Activated naive CD8-positive, alpha-beta T cell (primary cell): ENCODE measurements around the gene ZBTB40.

Experiments used
- H3K27ac Mint-ChIP-seq: one replicate; pipeline ENCODE4 v1.8.0; 2021; ENCODE audit warnings: mixed read lengths
- H3K27me3 Mint-ChIP-seq: one replicate; pipeline ENCODE4 v1.8.0; 2021; ENCODE audit warnings: mixed read lengths
- H3K36me3 Mint-ChIP-seq: one replicate; pipeline ENCODE4 v1.8.0; 2021; ENCODE audit warnings: mixed read lengths
- H3K4me1 Mint-ChIP-seq: one replicate; pipeline ENCODE4 v1.8.0; 2021; ENCODE audit warnings: low read depth, mixed read lengths
- H3K4me3 Mint-ChIP-seq: one replicate; pipeline ENCODE4 v1.8.0; 2021; ENCODE audit warnings: mild to moderate bottlenecking, mixed read lengths
- H3K9me3 Mint-ChIP-seq: one replicate; pipeline ENCODE4 v1.8.0; 2021; ENCODE audit warnings: low read depth, mixed read lengths

The ZBTB40 gene

GRCh38 chr1:22451702-22452480 is at the start of gene ZBTB40:
Gene ZBTB40 (plus strand): TSS chr1:22451851. CDS start chr1:22489949, 38,098 bp downstream.
- Mint-ChIP-seq H3K9me3 (no peaks in the 10 kb centered on the region), H3K27me3 (no peaks in the 10 kb centered on the region), H3K36me3 (peaks cover 5% of the 10 kb centered on the region), H3K27ac (peak within 1 kb of the TSS; percentile 91), H3K4me3 (peak within 1 kb of the TSS; percentile 96), H3K4me1 (peaks cover 44% of the 10 kb centered on the region)

GRCh38 chr1:22402356-22403053 is 49.1 kb upstream of the ZBTB40 start:
- peaks cover 25% of the 10 kb centered on the region for H3K4me1 Mint-ChIP-seq
- H3K9me3 Mint-ChIP-seq: no peaks in the 10 kb centered on the region
- H3K4me3 Mint-ChIP-seq: no peak overlapping the region
- peaks cover 45% of the 10 kb centered on the region for H3K27me3 Mint-ChIP-seq
- no peak overlapping the region for H3K27ac Mint-ChIP-seq
- no peaks in the 10 kb centered on the region for H3K36me3 Mint-ChIP-seq

DNA sequence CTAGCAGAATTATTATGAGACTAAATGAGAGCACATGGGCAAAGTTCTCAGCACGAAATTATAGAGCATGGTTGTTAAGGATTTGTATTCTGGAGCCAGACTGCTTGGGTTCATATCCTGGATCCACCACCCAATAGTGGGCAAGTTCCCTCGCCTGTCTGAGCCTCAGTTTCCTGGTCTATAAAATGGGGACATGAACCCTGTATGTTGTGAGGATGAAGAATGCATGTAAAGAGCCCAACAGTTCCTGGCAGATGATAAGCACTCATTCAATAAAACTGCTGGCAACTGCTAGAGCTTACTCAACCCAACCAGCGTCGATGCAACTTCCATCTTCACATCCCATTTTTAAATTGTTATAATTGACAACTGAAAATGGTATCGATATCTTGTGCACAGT is 47.2 kb upstream of the ZBTB40 start:
- Mint-ChIP-seq H3K27me3 (peaks cover 37% of the 10 kb centered on the region), H3K4me1 (peaks cover 5% of the 10 kb centered on the region), H3K9me3 (no peaks in the 10 kb centered on the region), H3K4me3 (no peak overlapping the region), H3K36me3 (no peaks in the 10 kb centered on the region), H3K27ac (no peak overlapping the region)

GRCh38 chr1:22406722-22407495 is 44.7 kb upstream of the ZBTB40 start:
- H3K36me3 Mint-ChIP-seq: no peaks in the 10 kb centered on the region
- H3K4me1 Mint-ChIP-seq: no peaks in the 10 kb centered on the region
- no peak overlapping the region for H3K4me3 Mint-ChIP-seq
- peaks cover 25% of the 10 kb centered on the region for H3K27me3 Mint-ChIP-seq
- peak overlapping the region; percentile 17 for H3K27ac Mint-ChIP-seq
- H3K9me3 Mint-ChIP-seq: no peaks in the 10 kb centered on the region

GRCh38 chr1:22408230-22408629 is 43.4 kb upstream of the ZBTB40 start:
- Mint-ChIP-seq H3K4me3 (no peak overlapping the region), H3K4me1 (no peaks in the 10 kb centered on the region), H3K27me3 (peaks cover 19% of the 10 kb centered on the region), H3K27ac (no peak overlapping the region), H3K36me3 (no peaks in the 10 kb centered on the region), H3K9me3 (no peaks in the 10 kb centered on the region)

- Mint-ChIP-seq H3K4me1 (no peaks in the 10 kb centered on the region), H3K27me3 (peaks cover 13% of the 10 kb centered on the region), H3K36me3 (no peaks in the 10 kb centered on the region), H3K27ac (no peak overlapping the region), H3K9me3 (no peaks in the 10 kb centered on the region), H3K4me3 (no peak overlapping the region)
These were observed 41.2 kb upstream of the ZBTB40 start for GRCh38 chr1:22410401-22410800.

- peaks cover 13% of the 10 kb centered on the region for H3K27me3 Mint-ChIP-seq
- H3K27ac Mint-ChIP-seq: no peak overlapping the region
These were observed 40.6 kb upstream of the ZBTB40 start for GRCh38 chr1:22410928-22411495.

DNA sequence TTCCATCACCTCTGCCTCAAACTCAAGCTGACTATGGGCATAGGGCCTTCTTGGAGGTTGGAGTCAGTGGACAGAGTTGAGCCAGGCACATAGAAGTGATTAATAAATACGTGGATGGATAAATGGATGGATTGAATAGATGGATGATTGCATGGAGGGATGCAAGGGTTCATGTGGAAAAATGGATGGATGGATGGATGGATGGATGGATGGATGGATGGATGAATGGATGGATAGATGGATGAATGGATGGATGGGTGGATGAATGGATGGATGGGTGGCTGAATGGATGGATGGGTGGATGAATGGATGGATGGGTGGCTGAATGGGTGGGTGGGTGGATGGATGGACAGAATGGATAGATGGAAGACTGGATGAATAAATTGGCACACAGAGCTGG is 40.1 kb upstream of the ZBTB40 start:
- no peaks in the 10 kb centered on the region for H3K4me1 Mint-ChIP-seq
- peaks cover 13% of the 10 kb centered on the region for H3K27me3 Mint-ChIP-seq
- no peak overlapping the region for H3K27ac Mint-ChIP-seq
- H3K9me3 Mint-ChIP-seq: no peaks in the 10 kb centered on the region
- H3K4me3 Mint-ChIP-seq: no peak overlapping the region
- H3K36me3 Mint-ChIP-seq: no peaks in the 10 kb centered on the region

More at GRCh38 chr1:22410928-22411495, 40.6 kb upstream of the ZBTB40 start:
- Mint-ChIP-seq H3K4me3 (no peak overlapping the region), H3K4me1 (no peaks in the 10 kb centered on the region), H3K9me3 (no peaks in the 10 kb centered on the region), H3K36me3 (no peaks in the 10 kb centered on the region)

GRCh38 chr1:22412932-22413727 is 38.5 kb upstream of the ZBTB40 start:
- no peak overlapping the region for H3K4me3 Mint-ChIP-seq
- no peaks in the 10 kb centered on the region for H3K4me1 Mint-ChIP-seq
- H3K9me3 Mint-ChIP-seq: no peaks in the 10 kb centered on the region
- H3K27ac Mint-ChIP-seq: no peak overlapping the region
- H3K36me3 Mint-ChIP-seq: no peaks in the 10 kb centered on the region
- peaks cover 14% of the 10 kb centered on the region for H3K27me3 Mint-ChIP-seq

DNA sequence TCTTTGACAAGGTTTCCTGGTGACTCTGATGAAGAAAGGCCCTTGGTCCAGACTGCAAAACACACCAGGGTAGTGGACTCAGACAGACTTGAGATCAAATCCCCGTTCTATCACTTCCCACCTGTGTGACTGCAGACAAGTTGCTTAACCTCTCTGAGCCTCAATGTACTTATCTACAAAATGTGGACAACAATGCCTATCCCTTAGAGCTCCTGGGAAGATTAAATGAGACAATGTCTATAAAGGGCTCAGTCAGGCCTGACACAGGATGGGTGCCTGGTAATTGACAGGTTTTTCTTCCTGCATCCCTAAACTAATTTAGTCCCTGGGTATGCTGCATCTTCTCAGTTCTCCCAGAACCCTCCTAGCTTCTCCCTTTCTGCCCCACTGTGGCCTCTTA is 37.9 kb upstream of the ZBTB40 start:
- H3K27ac Mint-ChIP-seq: no peak overlapping the region
- H3K4me1 Mint-ChIP-seq: peaks cover under 1% of the 10 kb centered on the region
- peaks cover 18% of the 10 kb centered on the region for H3K27me3 Mint-ChIP-seq
- no peak overlapping the region for H3K4me3 Mint-ChIP-seq
- no peaks in the 10 kb centered on the region for H3K36me3 Mint-ChIP-seq
- no peaks in the 10 kb centered on the region for H3K9me3 Mint-ChIP-seq

GRCh38 chr1:22414244-22414751 is 37.4 kb upstream of the ZBTB40 start:
- H3K36me3 Mint-ChIP-seq: no peaks in the 10 kb centered on the region
- H3K4me3 Mint-ChIP-seq: no peak overlapping the region
- H3K9me3 Mint-ChIP-seq: no peaks in the 10 kb centered on the region
- peaks cover 3% of the 10 kb centered on the region for H3K4me1 Mint-ChIP-seq
- H3K27me3 Mint-ChIP-seq: peaks cover 23% of the 10 kb centered on the region
- no peak overlapping the region for H3K27ac Mint-ChIP-seq

DNA sequence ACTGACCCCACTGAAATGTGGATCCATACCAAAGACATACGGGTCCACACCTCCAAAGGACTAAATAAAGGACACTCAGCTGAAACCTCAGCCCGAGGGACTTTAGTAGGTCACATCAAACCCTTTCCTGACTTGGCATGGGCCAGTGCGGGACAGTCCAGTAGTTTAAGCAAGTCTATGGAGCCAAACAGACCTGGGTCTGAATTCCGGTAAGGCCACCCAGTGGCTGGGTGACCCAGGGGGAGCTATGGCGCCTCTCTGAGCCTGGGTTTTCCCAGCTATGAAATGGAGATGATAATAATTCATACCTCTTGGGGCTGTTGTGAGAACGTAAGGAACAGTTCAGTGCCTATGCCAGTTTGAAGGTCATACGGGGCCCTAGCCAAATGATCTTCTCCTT is 36.2 kb upstream of the ZBTB40 start:
- H3K9me3 Mint-ChIP-seq: no peaks in the 10 kb centered on the region
- H3K4me1 Mint-ChIP-seq: peaks cover 3% of the 10 kb centered on the region
- no peaks in the 10 kb centered on the region for H3K36me3 Mint-ChIP-seq
- no peak overlapping the region for H3K4me3 Mint-ChIP-seq
- H3K27ac Mint-ChIP-seq: no peak overlapping the region
- peaks cover 30% of the 10 kb centered on the region for H3K27me3 Mint-ChIP-seq

- Mint-ChIP-seq H3K4me3 (no peak overlapping the region), H3K36me3 (no peaks in the 10 kb centered on the region), H3K9me3 (no peaks in the 10 kb centered on the region), H3K4me1 (peaks cover 3% of the 10 kb centered on the region), H3K27ac (no peak overlapping the region), H3K27me3 (peaks cover 27% of the 10 kb centered on the region)
These were observed 34.8 kb upstream of the ZBTB40 start for GRCh38 chr1:22416555-22417454.
